HepG2 (cell line): ENCODE results near the gene MXRA8. TPM values are rescaled to one million over a fixed set of nuclear protein-coding genes. Genes with fewer than 3 reads are reported as not detected.

Experiments used
- GLMP ChIP-seq: sonication (generic); formaldehyde crosslinking; IDR thresholded peaks from 2 replicates; pipeline ENCODE4 v1.9.0; 2021; ENCODE audit warnings: missing genetic modification reagents, mild to moderate bottlenecking, borderline replicate concordance
- HIC2 ChIP-seq: sonication (generic); formaldehyde crosslinking; IDR thresholded peaks from 2 replicates; pipeline ENCODE4 v1.9.0; 2022; ENCODE audit warnings: low read depth, missing genetic modification reagents
- MAFF ChIP-seq: IDR thresholded peaks from 2 replicates; pipeline ENCODE4 v1.6.1; 2011; ENCODE audit warnings: low read depth, low read length, improper control_type of control experiment
- MLX ChIP-seq: IDR thresholded peaks from 2 replicates; pipeline ENCODE4 v1.6.1; 2016
- RFXAP ChIP-seq: sonication (generic); formaldehyde crosslinking; IDR thresholded peaks from 2 replicates; pipeline ENCODE4 v1.4.0; 2020; ENCODE audit warnings: missing genetic modification reagents, borderline replicate concordance
- SOX6 ChIP-seq, 2 experiments: fragments of 450-650 bp in 1 of 2; sonication (generic) in 1 of 2; formaldehyde crosslinking in 1 of 2; IDR thresholded peaks; 2 replicates each; pipeline versions ENCODE4 v1.4.0 to v1.6.1; 2017 to 2020; ENCODE audit warnings: antibody characterized with exemption in 1 of 2, mild to moderate bottlenecking in 1 of 2, missing genetic modification reagents in 1 of 2
- TFAP4 ChIP-seq: sonication (generic); IDR thresholded peaks from 2 replicates; pipeline ENCODE4 v1.6.1; 2016; ENCODE audit warnings: low read depth, borderline replicate concordance
- TFDP2 ChIP-seq: sonication (generic); formaldehyde crosslinking; IDR thresholded peaks from 2 replicates; pipeline ENCODE4 v1.4.0; 2020; ENCODE audit warnings: missing genetic modification reagents
- ZNF260 ChIP-seq: sonication (generic); formaldehyde crosslinking; IDR thresholded peaks from 2 replicates; pipeline ENCODE4 v1.4.0; 2020; ENCODE audit warnings: missing genetic modification reagents, low read depth, mild to moderate bottlenecking, borderline replicate concordance
- ZNF263 ChIP-seq: sonication (generic); formaldehyde crosslinking; IDR thresholded peaks from 2 replicates; pipeline ENCODE4 v1.4.0; 2020; ENCODE audit warnings: missing genetic modification reagents
- ZNF556 ChIP-seq: sonication (generic); formaldehyde crosslinking; IDR thresholded peaks from 2 replicates; pipeline ENCODE4 v1.4.0; 2020; ENCODE audit warnings: mild to moderate bottlenecking, missing genetic modification reagents, borderline replicate concordance
- ZNF570 ChIP-seq: sonication (generic); formaldehyde crosslinking; IDR thresholded peaks from 2 replicates; pipeline ENCODE4 v1.4.0; 2020; ENCODE audit warnings: mild to moderate bottlenecking, missing genetic modification reagents, borderline replicate concordance
- ZNF703 ChIP-seq: sonication (generic); formaldehyde crosslinking; IDR thresholded peaks from 2 replicates; pipeline ENCODE4 v1.5.1; 2020; ENCODE audit warnings: missing genetic modification reagents, mild to moderate bottlenecking, moderate library complexity, borderline replicate concordance
- ZNF746 ChIP-seq: sonication (generic); formaldehyde crosslinking; IDR thresholded peaks from 2 replicates; pipeline ENCODE4 v1.8.0; 2022; ENCODE audit warnings: mild to moderate bottlenecking, missing genetic modification reagents
- ZSCAN20 ChIP-seq: sonication (generic); formaldehyde crosslinking; IDR thresholded peaks from 2 replicates; pipeline ENCODE4 v1.4.0; 2020; ENCODE audit warnings: missing genetic modification reagents, mild to moderate bottlenecking, borderline replicate concordance
- ZSCAN25 ChIP-seq: sonication (generic); formaldehyde crosslinking; IDR thresholded peaks from 2 replicates; pipeline ENCODE4 v1.8.0; 2022; ENCODE audit warnings: mild to moderate bottlenecking, missing genetic modification reagents
- ZUFSP ChIP-seq: sonication (generic); formaldehyde crosslinking; IDR thresholded peaks from 2 replicates; pipeline ENCODE4 v1.9.0; 2021; ENCODE audit warnings: missing genetic modification reagents, mild to moderate bottlenecking, borderline replicate concordance
- polyA plus RNA-seq, 8 experiments: library from polyadenylated mRNA; depleted of rRNA in 3 of 8; stranded (reverse) in 7 of 8; unstranded in 1 of 8; fragments of >200 nt; fragmentation: Illumina TruSeq in 4 of 8; extraction: Trizol in 4 of 8; gene quantifications; 2 replicates each; pipeline versions ENCODE4 v1.2.1 to v1.2.3, GENCODE V29; 2011 to 2016; ENCODE audit warnings: low read depth in 4 of 8, missing spikeins in 1 of 8, mixed read lengths in 1 of 8; ENCODE audit not compliant: insufficient read depth in 1 of 8
- total RNA-seq, 5 experiments: library from RNA; depleted of rRNA; stranded (reverse); fragments of >200 nt; fragmentation: Illumina TruSeq; extraction: Trizol; gene quantifications; 2 replicates each; pipeline ENCODE4 v1.2.3, GENCODE V29; 2016; ENCODE audit warnings: low read depth in 1 of 5

Gene MXRA8
- total and polyA plus RNA-seq, 2 of the 13 experiments (the other 11 are each of a cell fraction or from before 2014, with no cell fraction given) = 19.8 to 44.8 TPM

- TF ChIP-seq ZNF703 (CRISPR knock-in tag) (no peak), TFAP4 (no peak), SOX6 (IDR thresholded peaks at IDR 0.05) (no peak), SOX6 (CRISPR knock-in tag; IDR thresholded peaks at IDR 0.05) (no peak), ZNF556 (CRISPR knock-in tag) (0 out of 2 replicates have a peak, but pooled peaks have one; percentile 32), ZSCAN20 (no peak), ZNF570 (CRISPR knock-in tag) (no peak), RFXAP (no peak), TFDP2 (CRISPR knock-in tag) (peak; percentile 80), GLMP (CRISPR knock-in tag) (no peak), MLX (CRISPR knock-in tag) (no peak), ZSCAN25 (CRISPR knock-in tag) (no peak), ZNF260 (CRISPR knock-in tag) (no peak), ZUFSP (no peak), HIC2 (CRISPR knock-in tag) (no peak), ZNF746 (CRISPR knock-in tag) (no peak), MAFF (no peak), ZNF263 (CRISPR knock-in tag) (no peak)
Observed at GRCh38 chr1:1304331-1305299, 53.7 kb downstream of the MXRA8 start (continued).
